Measurements from ENCODE around the gene BMP8A.
"Not testable (repeated sequence)": the region's sequence is repeated elsewhere in the genome, so short reads cannot be mapped to it uniquely, and the experiment has no call there.

Gene BMP8A

GRCh38 chr1:39491146-39491921 lies at the start of gene BMP8A:
BMP8A (plus strand) TSS chr1:39491636; CDS start chr1:39491992, 356 bp downstream.
- peak; percentile 81 for DNase-seq

- DNase-seq: no peak
These were observed 49.6 kb upstream of the BMP8A start for GRCh38 chr1:39441797-39442196.

- no peak for DNase-seq
These were observed 45.9 kb upstream of the BMP8A start for GRCh38 chr1:39445573-39445972.

GRCh38 chr1:39446986-39447567 lies 44.4 kb upstream of the BMP8A start:
- DNase-seq: no peak

GRCh38 chr1:39450041-39450440 lies 41.4 kb upstream of the BMP8A start:
- DNase-seq: not testable (repeated sequence)

GRCh38 chr1:39450956-39451606 lies 40.4 kb upstream of the BMP8A start:
- no peak for DNase-seq

GRCh38 chr1:39452081-39452480 lies 39.4 kb upstream of the BMP8A start:
- no peak for DNase-seq

GRCh38 chr1:39452540-39452939 lies 38.9 kb upstream of the BMP8A start:
- DNase-seq: no peak

- no peak for DNase-seq
These were observed 37.8 kb upstream of the BMP8A start for GRCh38 chr1:39453603-39454002.

GRCh38 chr1:39458991-39459390 lies 32.4 kb upstream of the BMP8A start:
- DNase-seq: no peak

GRCh38 chr1:39462074-39462473 lies 29.4 kb upstream of the BMP8A start:
- no peak for DNase-seq

- no peak for DNase-seq
These were observed 24.9 kb upstream of the BMP8A start for GRCh38 chr1:39466413-39467107.

GRCh38 chr1:39467108-39467720 lies 24.2 kb upstream of the BMP8A start:
- DNase-seq: not testable (repeated sequence)

GRCh38 chr1:39469150-39469549 lies 22.3 kb upstream of the BMP8A start:
- no peak for DNase-seq

GRCh38 chr1:39470040-39470439 lies 21.4 kb upstream of the BMP8A start:
- DNase-seq: no peak

GRCh38 chr1:39472826-39473225 lies 18.6 kb upstream of the BMP8A start:
- no peak for DNase-seq

GRCh38 chr1:39473324-39473723 lies 18.1 kb upstream of the BMP8A start:
- no peak for DNase-seq

- no peak for DNase-seq
These were observed 16.6 kb upstream of the BMP8A start for GRCh38 chr1:39474810-39475209.

GRCh38 chr1:39475551-39475950 lies 15.9 kb upstream of the BMP8A start:
- not testable (repeated sequence) for DNase-seq

GRCh38 chr1:39478126-39478915 lies 13.1 kb upstream of the BMP8A start:
- DNase-seq: no peak

- no peak for DNase-seq
These were observed 10.1 kb upstream of the BMP8A start for GRCh38 chr1:39481289-39481688.

- no peak for DNase-seq
These were observed 8.2 kb upstream of the BMP8A start for GRCh38 chr1:39483276-39483675.

Measured in CD4-positive, alpha-beta T cell treated with Interleukin-12 subunit alpha and Interleukin-12 subunit beta, for 1 hour (primary cell).